Left forelimb (tissue), 1 donor: ENCODE measurements around the gene B4GALNT1.

Experiments
- DNase-seq: peaks from one replicate; pipeline ENCODE4 v3.0.0-alpha.2; 2018; ENCODE audit warnings: low spot score

The B4GALNT1 gene

GRCh38 chr12:57585156-57585555, 47.8 kb downstream of the B4GALNT1 start:
- DNase-seq = no peak

GRCh38 chr12:57584690-57585089, 48.3 kb downstream of the B4GALNT1 start:
- DNase-seq = no peak

- no peak for DNase-seq
These were observed 49.0 kb downstream of the B4GALNT1 start for GRCh38 chr12:57584050-57584449.

- no peak for DNase-seq
These were observed 49.8 kb downstream of the B4GALNT1 start for GRCh38 chr12:57583008-57583831.

- no peak for DNase-seq
These were observed 50.6 kb downstream of the B4GALNT1 start for GRCh38 chr12:57582440-57582839.

DNA sequence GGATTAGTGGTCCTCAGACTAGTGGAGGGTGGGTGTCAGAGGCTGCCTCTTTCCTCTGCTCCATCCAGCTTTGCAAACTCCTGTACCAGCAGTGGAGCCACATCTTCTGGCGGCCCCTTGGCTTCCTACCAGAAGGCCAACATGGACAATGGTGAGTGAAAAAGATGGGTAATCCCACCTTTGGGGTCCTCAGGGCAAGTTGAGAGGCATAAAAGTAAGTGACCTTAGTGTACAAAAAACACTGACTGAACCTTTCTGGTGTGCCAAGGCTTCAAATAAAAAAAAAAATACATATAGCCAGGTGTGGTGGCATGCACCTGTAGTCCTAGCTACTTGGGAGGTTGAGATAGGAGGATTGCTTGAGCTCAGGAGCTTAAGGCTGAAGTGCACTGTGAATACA, 51.2 kb downstream of the B4GALNT1 start:
- no peak for DNase-seq

GRCh38 chr12:57580466-57580795, 52.6 kb downstream of the B4GALNT1 start:
- no peak for DNase-seq

GRCh38 chr12:57579677-57580465, 53.1 kb downstream of the B4GALNT1 start:
- no peak for DNase-seq

DNA sequence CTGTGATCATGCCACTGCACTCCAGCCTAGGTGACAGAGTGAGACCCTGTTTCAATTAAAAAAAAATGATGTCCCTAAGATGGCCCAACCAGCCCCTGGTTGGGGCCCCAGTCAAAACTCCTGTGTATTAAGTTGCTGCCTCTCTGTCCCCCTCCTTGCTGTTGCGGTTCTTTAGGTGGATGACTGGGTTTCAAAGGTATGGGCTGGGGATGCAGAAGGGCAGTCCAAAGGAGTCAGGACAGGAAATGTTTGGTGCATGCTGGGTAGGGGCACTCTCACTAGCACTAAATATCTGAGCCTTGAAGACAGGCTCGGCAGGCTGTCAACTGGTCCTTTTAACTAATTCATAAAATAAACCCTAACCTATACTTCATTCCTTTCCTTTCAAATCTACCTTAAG, 54.0 kb downstream of the B4GALNT1 start:
- no peak for DNase-seq

DNA sequence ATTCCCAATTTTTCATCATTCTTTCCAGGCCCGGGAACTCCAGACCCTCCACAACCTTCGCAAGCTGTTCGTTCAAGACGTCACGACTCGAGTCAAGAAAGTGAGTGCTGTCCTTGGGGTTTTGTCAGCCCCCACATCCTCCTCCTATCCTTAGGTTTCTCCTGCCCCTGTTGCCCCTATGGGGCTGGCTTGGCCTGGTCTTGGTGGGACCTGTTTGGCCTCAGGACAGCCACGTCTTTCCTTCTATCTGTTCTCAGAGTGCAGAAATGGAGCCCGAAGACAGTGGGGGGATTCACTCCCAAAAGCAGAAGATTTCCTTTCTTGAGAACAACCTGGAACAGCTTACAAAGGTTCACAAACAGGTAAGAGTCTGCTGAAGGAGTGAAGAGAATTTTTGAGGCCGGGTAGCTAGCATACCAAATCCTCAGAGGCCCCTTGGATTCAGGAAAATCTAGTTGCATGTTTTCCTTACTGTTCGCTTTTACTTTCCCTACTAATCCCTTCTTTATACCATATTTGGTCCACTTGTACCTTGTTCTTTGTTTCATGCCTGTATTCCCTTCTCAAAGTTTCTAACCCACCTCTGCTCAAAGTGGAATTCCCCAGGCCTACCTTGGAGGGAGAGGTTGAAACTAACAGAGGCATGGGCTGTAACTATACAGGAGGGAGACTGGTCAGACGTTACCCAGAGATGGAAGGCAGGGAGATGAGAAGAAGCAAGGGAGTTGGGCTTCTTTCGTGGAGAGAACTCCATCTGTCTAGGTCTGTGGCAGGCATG, 54.8 kb downstream of the B4GALNT1 start:
- DNase-seq = no peak

GRCh38 chr12:57576613-57577160, 56.3 kb downstream of the B4GALNT1 start:
- no peak for DNase-seq
